GM18499 (cell line): ENCODE measurements around the gene RAB11FIP3.
"Not testable (repeated sequence)": the region's sequence is repeated elsewhere in the genome, so short reads cannot be mapped to it uniquely, and the experiment has no call there.

Experiments
- ATAC-seq: cut with Tn5 transposase; IDR thresholded peaks from one replicate; pipeline ENCODE4 v1.9.1; 2021; ENCODE audit warnings: moderate number of reproducible peaks; ENCODE audit not compliant: insufficient read depth, unreplicated experiment

The RAB11FIP3 gene, protein sequence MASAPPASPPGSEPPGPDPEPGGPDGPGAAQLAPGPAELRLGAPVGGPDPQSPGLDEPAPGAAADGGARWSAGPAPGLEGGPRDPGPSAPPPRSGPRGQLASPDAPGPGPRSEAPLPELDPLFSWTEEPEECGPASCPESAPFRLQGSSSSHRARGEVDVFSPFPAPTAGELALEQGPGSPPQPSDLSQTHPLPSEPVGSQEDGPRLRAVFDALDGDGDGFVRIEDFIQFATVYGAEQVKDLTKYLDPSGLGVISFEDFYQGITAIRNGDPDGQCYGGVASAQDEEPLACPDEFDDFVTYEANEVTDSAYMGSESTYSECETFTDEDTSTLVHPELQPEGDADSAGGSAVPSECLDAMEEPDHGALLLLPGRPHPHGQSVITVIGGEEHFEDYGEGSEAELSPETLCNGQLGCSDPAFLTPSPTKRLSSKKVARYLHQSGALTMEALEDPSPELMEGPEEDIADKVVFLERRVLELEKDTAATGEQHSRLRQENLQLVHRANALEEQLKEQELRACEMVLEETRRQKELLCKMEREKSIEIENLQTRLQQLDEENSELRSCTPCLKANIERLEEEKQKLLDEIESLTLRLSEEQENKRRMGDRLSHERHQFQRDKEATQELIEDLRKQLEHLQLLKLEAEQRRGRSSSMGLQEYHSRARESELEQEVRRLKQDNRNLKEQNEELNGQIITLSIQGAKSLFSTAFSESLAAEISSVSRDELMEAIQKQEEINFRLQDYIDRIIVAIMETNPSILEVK

DNA sequence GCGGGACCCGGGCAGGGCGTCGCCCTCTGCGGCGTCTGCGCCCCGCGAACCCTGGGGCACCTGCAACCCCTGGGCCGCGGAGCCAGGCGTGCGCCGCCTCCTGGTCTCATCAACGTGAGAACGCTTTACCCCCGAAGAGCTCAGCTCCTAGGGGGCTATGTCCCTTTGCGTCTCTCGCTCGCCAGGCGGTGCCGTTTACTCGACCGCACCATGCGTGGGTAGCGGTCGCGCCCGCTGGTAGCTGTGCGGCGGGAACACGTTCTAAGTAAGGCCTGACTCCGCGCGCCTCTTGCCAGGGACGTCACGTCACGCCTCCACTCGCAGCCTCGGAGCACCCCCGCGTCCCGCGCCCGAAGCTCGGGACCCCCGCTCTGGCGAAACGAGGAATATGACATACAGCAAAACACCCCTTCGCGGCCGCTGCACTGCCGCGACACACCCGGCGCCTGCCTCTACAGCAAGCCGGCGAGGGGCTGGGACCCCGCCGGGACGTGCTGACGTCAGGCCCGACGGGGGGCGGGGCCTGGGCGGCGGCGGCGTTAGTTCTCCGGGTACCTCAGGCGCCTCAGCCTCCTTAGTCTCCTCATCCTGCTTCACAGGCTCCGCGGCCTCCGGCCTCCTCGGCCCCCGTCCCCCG is at the start of gene RAB11FIP3:
RAB11FIP3 (plus strand) TSS at position 568 of the 637 bp plus-strand sequence. CDS start 358 bp downstream, outside the sequence.
- ATAC-seq, result peak; percentile 56

DNA sequence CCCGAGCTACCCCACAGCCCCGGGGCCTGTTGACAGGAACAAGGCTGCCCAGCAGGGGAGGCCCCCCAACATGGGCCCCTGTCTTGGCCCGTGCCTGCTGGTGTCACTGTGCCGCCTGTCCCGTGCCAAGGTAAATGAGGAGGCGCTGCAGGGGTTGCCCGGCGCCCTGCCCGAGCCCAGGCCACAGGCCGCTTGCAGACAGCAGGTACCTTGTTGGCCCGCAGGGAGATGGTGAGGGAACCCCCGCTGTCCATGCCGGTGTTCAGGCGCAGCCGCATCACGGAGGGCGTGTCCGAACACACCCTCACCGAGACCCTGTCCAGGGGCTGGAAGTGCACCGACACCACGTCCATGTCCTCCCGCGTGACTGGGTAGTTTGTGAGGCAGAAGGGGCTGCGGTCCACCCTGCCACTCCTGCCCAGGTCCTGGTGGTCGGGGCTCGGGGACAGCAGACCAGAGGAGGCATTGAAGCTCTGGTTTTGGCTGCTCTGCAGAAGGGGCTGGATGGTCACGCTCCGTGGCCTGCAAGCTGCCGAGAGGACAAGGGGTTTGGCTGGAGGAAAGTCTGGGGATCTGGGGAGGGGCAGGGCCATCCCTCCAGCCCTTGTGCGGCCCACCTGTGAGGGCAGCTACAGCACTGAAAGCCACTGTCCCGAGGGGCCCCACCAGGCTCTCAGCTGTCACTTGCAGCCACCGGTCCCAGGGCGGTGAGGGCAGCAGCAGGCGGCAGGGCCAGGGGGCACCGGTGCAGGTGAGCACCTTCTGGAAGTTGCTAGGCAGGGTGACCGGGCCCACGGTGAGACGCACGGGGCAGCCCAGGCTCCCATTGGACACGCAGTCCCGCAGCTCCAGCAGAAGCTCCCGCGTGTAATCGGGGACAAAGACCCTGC is 49.3 kb upstream of the RAB11FIP3 start:
- ATAC-seq, result no peak

DNA sequence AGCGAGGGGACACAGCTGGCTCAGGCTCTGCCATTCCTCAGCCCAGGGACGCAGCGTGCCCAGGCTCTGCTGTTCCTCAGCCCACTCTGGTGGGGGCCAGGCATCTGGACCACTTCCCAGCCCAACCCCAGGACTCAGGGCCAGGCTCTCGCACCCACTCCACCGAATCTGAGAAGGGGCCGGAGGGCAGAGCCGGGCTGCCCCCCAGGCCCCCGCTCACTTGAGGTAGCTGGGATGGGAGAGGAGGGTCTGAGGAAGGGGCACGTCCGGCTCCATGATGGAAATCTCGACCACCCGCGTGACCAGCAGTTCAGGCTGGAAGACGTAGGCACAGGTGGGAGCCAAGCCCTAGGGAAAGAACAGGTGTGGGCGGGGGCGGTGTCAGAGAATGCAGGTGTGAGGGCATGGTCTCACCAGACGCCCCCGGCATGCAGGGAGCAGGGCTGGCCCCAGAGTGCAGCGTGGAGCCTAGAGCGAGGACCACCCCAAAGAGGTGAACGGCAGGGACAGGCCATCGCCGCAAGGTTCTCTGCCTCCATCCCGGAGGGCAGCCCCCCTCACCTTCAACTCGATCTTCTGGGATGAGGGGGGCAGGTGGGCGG is 48.5 kb upstream of the RAB11FIP3 start:
- no peak for ATAC-seq

DNA sequence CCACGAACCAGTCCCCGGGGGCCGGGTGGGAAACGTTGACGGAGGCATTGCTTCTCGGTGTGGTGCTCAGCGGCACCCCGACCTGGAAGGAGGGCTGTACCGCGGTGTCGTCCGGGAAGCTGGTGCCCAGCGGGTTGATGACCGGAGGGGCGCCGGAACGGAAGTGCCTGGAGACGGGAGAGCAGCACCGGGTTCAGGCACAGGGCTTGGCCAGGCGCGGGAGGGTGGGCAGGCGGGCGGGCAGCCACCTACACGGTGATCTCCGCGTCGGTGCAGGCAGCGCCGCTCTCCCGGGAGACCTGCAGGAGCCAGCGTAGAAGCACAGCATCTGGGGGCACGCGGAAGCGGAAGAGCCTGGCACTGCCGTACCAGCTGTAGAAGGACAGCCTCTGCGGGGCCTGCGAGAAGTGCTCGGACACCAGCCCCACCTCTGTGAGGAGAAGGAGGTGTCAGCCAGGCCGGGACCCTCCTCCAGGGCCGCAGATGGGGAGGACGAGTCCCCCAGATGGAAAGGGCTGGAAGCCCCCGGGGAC is 48.0 kb upstream of the RAB11FIP3 start:
- no peak for ATAC-seq

DNA sequence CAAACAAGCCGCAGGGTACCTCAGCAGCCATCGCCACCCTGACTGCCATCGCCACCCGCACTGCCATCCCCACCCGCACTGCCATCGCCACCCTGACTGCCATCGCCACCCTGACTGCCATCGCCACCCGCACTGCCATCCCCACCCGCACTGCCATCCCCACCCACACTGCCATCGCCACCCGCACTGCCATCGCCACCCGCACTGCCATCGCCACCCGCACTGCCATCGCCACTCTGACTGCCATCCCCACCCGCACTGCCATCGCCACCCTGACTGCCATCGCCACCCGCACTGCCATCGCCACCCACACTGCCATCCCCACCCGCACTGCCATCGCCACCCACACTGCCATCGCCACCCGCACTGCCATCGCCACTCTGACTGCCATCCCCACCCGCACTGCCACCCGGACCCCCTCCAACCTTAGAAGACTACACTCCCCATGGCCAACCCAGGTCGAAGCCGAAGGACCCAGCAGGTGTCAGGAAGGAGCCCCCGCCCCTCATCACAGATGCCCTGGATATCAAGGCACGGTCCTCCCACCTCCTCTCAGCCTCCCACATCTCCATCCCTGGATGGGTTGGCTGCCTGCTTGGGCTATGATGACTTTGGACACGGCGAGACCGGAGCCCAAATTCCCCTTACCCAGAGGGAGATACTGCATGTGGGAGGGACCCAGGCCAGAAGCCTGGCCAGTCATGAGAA is 47.2 kb upstream of the RAB11FIP3 start:
- ATAC-seq, result not testable (repeated sequence)

DNA sequence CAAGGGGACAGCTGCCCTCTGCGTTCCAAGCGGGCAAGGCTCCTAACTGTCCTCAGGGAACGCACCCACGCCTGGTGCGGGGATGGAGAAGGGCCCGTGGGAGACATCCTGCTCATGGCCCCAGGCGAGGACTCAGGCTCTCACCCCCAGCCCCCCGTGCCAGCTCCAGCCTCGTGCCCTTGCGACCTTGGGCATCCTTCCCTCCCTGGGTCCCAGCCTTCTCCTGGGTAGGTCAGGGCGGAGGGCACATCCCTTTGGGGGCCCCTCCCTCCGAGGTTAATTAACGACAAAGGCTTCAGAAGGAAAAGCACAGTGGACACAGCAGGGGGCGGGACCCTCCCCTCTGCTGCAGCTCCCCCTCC is 46.6 kb upstream of the RAB11FIP3 start:
- ATAC-seq, result no peak

DNA sequence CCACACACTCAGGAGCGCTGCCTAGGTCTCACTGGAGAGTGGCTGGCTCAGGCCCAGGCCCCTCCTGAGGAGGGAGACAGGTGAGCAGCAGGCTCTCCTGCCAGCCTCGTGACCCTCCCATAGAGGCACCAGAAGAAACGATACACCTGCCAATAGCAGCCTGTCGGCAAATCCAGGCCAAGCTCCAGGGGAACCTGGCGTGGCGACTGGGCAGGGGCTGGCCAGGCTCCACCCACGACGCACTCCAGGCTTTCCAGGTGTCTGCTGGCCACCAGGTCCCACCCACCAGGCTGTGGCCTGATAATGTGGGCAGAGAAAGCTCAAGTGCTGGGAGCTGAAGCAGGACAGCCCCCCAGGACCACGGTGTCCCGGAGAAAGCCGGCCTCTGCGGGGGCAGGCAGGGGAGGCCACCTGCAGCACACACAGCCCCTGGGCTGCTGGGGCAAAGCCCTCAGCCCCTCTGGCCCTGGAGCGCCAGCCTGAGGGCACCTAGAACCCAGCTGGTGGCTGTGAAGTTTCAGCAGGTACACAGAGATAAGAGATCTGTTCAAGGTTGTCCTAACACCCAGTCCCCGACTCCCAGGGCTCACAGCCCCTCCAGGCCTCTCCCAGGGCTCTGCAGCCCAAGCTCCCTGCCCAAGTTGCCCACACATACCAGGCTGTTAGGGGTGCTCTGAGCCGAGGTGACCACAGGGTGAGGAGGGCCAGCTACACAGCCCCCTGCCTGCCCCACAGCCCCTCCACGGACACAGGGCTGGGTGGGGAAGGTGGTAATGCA is 46.1 kb upstream of the RAB11FIP3 start:
- no peak for ATAC-seq

DNA sequence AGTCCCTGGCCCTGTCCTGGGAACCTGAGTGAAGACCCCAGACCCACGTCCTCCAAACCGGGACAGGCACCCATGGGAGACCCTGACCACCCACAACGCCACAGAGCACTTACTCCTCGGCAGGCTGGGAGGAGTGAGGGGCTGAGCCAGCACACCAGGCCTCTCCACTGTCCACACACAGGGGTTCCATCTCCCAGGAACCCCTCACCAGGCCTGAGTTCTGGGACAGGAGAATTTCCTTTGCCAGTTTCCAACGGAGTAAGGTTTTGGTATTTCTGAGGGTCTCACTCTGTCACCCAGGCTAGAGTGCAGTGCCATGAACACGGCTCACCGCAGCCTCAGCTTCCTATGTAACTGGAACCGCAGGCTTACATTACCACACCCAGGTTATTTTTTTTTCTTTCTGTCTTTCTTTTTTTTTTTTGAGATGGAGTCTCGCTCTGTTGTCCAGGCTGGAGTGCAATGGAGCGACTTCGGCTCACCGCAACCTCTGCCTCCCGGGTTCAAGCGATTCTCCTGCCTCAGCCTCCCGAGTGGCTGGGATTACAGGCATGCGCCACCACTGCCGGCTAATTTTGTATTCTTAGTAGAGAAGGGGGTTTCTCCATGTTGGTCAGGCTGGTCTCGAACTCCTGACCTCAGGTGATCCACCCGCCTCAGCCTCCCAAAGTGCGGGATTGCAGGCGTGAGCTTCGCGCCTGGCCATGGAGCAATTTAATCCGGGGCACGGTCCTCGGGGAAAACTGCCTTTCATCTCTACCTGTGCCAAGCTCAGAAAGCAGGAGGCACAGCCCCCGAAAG is 45.3 kb upstream of the RAB11FIP3 start:
- no peak for ATAC-seq

DNA sequence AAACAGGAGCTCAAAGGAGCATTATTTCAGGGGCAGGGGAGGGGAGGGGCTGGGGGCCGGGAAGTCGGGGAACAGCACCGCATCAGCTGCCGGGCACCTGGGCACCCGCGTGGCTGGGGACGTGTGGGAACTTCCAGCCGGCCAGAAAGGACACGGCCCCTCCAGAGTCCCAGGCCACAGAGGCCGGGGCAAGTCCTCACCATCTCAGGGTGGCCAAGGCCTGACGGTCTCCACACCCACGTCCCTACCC is 44.8 kb upstream of the RAB11FIP3 start:
- ATAC-seq, result no peak

DNA sequence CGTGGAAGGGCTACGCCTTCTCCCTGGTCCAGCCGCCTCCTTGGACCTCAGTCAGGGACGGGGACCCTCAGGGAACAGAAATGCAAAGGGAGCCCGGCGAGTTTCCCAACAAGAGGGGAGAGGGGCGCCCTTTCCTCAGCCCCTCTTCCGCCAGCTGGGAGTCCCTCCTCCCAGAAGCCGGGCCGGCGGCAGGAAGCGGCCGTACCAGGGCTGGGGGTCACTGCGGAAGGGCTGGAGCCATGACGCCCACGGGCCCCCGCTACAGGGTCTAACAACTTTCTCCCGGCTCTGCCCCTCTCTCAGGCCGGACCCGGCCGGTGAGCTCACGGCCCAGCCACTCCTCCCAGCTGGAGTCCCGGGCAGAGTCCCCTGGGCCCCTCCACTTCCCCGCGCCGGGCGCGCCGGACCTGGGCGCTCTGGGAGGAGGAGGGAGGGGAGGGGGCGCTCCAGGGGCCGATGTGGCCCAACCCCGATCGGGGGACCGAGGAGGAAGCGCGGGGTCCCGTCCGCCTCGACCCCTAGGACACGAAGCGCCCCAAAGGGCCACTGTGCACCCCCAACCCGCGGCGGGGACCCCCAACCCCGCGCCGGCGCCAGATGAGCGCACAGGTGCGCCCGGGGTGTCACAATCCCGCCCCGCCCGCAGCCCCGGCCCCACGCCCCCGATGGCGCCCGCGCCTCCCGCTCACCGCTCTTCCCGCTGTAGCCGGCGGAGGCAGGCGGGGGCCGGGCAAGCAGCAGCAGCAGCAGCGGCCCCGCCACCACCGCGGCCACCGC is 44.2 kb upstream of the RAB11FIP3 start:
- no peak for ATAC-seq

DNA sequence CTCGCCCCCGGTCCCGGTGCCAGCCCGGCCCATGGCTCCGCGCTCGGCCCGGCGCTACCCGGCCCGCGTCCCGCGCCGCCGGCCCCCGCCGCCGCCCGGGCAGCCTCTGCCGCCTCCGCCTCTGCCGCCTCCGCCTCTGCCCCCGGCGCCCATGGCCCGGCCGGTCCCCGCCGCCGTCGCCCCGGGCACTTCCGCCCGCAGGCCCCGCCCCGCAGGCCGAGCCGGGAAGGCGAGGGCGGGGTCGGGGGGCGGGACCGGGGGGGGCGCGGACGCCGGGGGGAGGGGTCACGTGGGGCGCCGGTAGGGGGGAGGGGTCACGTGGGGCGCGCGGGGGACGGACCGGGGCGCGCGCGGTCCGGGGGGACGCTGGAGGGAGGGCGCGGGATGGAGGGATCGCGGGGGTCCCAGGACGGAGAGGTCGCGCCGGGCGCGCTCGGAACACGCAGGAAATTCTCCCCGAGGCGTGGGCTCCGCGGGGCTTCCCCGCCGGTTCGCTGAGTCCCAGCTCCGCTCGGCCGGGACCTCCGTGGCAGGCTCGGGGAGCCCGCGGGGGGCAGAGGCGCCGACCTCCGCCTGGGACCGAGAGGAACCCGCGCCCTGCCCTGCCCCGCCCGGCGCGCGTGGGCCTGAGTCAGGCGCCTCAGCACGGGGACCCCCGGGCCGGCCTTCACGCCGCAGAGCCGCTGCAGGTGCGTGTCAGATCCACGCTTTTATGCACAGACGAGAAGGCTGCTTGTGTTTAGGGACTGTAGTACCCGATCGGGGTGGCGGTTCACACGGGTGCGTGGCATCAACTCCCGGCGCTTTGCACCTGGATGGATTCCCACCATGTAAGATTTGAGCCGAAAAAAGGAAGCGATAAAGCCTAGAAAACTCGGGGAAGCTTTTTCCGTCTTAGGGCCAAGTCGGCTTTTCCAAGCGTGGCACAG is 43.4 kb upstream of the RAB11FIP3 start, which contains the start of gene PGAP6:
PGAP6 (minus strand) TSS at position 190 of the 929 bp plus-strand sequence; CDS start at position 33, 157 bp downstream.
- no peak for ATAC-seq

DNA sequence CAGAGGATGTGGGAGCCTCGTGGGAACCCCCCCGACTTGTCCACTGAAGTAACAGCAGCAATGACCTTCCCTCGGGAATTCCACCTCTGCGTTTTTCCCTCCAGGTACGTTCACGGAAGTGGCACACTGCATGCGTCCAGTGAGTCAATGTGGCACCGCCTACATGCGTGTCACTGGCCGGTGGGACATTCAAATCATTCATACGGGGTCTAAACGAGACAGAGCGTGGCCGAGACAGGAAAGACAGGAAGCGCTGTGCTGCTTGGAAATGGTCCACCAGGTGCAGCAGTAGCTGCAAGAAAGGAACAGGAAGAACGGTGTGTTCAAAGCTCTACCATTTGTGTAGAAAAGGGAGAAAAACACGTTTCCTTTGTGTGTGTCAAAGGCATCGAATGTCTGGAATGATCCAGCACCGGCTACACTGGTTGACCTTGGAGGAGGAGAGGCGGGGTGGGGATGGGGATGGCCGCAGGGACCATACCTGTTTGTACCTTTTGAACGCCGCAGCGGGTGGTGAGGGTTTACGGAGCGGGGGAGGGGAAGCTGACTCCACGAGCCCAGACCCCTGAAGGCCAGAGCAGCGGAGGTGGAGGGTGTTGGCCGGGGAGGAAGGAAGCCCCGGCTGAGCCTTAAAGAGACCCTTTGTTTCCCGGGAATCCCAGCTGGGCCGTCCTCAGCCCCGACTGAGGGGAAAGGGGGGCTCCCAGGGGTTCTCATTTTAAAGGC is 42.0 kb upstream of the RAB11FIP3 start:
- no peak for ATAC-seq

DNA sequence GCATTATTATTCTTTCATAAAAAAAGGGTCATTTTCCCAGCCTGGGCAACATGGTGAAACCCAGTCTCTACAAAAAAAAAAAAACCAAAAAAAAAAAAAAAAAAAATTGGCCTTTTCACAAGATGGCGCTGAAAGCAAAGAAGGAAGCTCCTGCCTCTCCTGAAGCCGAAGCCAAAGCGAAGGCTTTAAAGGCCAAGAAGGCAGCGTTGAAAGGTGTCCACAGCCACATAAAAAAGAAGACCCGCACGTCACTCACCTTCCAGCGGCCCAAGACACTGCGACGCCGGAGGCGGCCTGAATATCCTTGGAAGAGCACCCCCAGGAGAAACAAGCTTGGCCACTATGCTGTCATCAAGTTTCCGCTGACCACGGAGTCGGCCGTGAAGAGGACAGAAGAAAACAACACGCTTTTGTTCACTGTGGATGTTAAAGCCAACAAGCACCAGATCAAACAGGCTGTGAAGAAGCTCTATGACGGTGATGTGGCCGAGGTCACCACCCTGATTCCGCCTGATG is 38.8 kb upstream of the RAB11FIP3 start:
- ATAC-seq, result no peak

DNA sequence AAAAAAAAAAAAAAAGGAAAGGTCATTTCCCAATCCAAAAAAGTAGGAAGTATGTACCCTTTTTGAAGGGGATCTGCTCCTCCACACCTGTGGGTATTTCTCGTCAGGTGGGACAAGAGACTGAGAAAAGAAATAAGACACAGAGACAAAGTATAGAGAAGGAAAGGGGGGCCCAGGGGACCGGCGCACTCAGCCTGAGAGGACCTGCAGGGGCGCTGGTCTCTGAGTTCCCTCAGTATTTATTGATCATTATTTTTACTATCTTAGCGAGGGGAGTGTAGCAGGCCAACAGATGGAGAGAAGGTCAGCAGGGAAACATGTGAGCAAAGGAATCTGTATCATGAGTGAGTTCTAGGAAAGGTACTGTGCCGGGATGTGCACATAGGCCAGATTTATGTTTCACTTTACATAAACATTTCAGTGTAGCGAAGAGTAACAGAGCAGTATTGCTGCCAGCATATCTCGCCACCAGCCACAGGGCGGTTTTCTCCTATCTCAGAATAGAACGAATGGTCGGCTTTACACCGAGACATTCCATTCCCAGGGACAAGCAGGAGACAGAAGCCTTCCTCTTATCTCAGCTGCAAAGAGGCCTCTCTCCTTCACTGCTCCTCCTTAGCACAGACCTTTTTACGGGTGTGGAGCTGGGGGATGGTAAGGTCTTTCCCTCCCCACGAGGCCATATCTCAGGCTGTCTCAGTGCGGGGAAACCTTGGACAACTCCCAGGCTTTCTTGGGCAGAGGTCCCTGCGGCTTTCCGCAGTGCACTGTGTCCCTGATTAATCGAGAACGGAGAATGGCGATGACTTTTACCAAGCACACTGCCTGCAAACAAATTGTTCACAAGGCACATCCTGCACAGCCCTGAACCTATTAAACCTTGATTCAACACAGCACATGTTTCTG is 37.4 kb upstream of the RAB11FIP3 start:
- not testable (repeated sequence) for ATAC-seq
